ENCODE measurements around the gene HAPLN3.

DNA sequence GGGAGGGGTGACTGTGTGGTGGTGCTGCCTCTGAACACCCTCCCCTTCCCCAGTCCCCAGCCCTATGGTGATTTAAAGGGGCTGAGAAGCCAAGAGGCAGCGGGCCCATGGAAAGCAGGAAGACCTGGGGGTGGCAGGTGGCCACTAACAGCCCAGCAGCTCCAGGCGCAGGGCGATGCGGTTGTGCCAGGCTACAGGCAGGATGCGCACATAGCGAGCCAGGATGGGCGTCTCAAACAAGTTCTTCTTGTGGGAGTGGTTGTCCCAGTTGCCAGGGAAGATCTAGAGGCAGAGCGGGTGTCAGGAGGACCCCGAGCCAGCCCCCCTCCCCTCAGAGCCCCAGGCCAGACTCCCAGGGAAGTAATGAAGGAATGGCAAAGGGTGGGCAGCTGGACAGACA is 3.9 kb upstream of the HAPLN3 start:
- TF ChIP-seq, protein P1, sequence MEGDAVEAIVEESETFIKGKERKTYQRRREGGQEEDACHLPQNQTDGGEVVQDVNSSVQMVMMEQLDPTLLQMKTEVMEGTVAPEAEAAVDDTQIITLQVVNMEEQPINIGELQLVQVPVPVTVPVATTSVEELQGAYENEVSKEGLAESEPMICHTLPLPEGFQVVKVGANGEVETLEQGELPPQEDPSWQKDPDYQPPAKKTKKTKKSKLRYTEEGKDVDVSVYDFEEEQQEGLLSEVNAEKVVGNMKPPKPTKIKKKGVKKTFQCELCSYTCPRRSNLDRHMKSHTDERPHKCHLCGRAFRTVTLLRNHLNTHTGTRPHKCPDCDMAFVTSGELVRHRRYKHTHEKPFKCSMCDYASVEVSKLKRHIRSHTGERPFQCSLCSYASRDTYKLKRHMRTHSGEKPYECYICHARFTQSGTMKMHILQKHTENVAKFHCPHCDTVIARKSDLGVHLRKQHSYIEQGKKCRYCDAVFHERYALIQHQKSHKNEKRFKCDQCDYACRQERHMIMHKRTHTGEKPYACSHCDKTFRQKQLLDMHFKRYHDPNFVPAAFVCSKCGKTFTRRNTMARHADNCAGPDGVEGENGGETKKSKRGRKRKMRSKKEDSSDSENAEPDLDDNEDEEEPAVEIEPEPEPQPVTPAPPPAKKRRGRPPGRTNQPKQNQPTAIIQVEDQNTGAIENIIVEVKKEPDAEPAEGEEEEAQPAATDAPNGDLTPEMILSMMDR (conservative IDR thresholded peaks at IDR 0.05; ENCODE audit: low read length): no peak
- no peak for TF ChIP-seq EZH2phosphoT487 (IDR thresholded peaks at IDR 0.05; ENCODE audit: borderline replicate concordance)
